Esophagus squamous epithelium (tissue), 5 donors: ENCODE data around the gene PLCD1. TPM values are rescaled to one million over a fixed set of nuclear protein-coding genes. Genes with fewer than 3 reads are reported as not detected.

Experiments used
- DNase-seq: peaks from one replicate; lab custom pipeline; 2025; lab: John Stamatoyannopoulos, UW
- H3K27ac ChIP-seq, 4 donors: fragments of 200-600 bp; sonication (generic); one replicate each; pipeline ENCODE4 v1.5.1; 2016 to 2019; ENCODE audit warnings: mild to moderate bottlenecking in 1 of 4
- H3K27me3 ChIP-seq, 4 donors: fragments of 200-600 bp; sonication (generic); 1 replicate in 3 of 4; 2 replicates in 1 of 4; pipeline versions ENCODE4 v1.5.1 to v1.6.0; 2017 to 2021; ENCODE audit warnings: antibody characterized with exemption in 1 of 4
- H3K36me3 ChIP-seq, 3 donors: fragments of 200-600 bp; sonication (generic); one replicate each; pipeline ENCODE4 v1.5.1; 2016 to 2019
- H3K4me1 ChIP-seq, 3 donors: fragments of 200-600 bp; sonication (generic); one replicate each; pipeline ENCODE4 v1.5.1; 2017 to 2019
- H3K4me3 ChIP-seq, 4 donors: fragments of 200-600 bp; sonication (generic); 1 replicate in 3 of 4; 2 replicates in 1 of 4; pipeline ENCODE4 v1.5.1; 2016 to 2019; ENCODE audit warnings: mild to moderate bottlenecking in 2 of 4, moderate library complexity in 1 of 4
- H3K9me3 ChIP-seq, 3 donors: fragments of 200-600 bp; sonication (generic); one replicate each; pipeline ENCODE4 v1.5.1; 2016 to 2019
- CTCF ChIP-seq, 6 experiments: fragments of 450-650 bp in 4 of 6; fragments of 200-600 bp in 2 of 6; sonication (generic) in 2 of 6; IDR thresholded peaks; one replicate each; pipeline ENCODE4 v1.5.1; 2016 to 2019; ENCODE audit warnings: antibody characterized with exemption in 6 of 6, mild to moderate bottlenecking in 4 of 6, moderate library complexity in 4 of 6
- POLR2A ChIP-seq, 4 donors: fragments of 450-650 bp; IDR thresholded peaks; one replicate each; pipeline ENCODE4 v1.6.1; 2017; ENCODE audit warnings: antibody characterized with exemption in 4 of 4, mild to moderate bottlenecking in 4 of 4, moderate library complexity in 3 of 4
- WGBS, 2 donors: methylation state at CpG; one replicate each; pipeline ENCODE4 v1.1.5; 2018; 5-methylcytosine and 5-hydroxymethylcytosine counted together
- intact Hi-C: fragments of 100-400 bp; cut with DNase I; formaldehyde crosslinking; loops from one replicate; pipeline ENCODE4 v1.15.0; 2022
- total RNA-seq, 4 donors: library from RNA; depleted of rRNA; stranded (reverse); fragments of >200 nt; gene quantifications; one replicate each; pipeline ENCODE4 v1.1.0, GENCODE V29; 2016
- donor health status: DM: yes; HTN: yes; CAD: no.

Gene PLCD1
- total RNA-seq, 4 donors from 2014 or later, result 24.2 to 37.9 (median 35.0) TPM

- intact Hi-C loops, result no loop called here
- Histone ChIP-seq H3K9me3 (no peaks in the 10 kb centered on the region), H3K27me3 (no peaks in the 10 kb centered on the region), H3K4me3 (no peak overlapping the region), H3K27ac (no peak overlapping the region), H3K4me1 (peaks cover 15 to 77% (median 32%) of the 10 kb centered on the region in 3 donors), H3K36me3 (peaks cover 0 to 27% (median 0%) of the 10 kb centered on the region in 3 donors)
- DNase-seq, result no peak
- TF ChIP-seq CTCF (IDR thresholded peaks at IDR 0.05) (no peak), POLR2A (IDR thresholded peaks at IDR 0.05) (no peak)
- WGBS, 2 donors, result 81 to 84% methylated on average over 8 to 9 of the region's 10 CpGs
Measured at GRCh38 chr3:37995652-37996641, 33.5 kb downstream of the PLCD1 start.

- H3K36me3 ChIP-seq, result peaks cover 0 to 17% (median 0%) of the 10 kb centered on the region in 3 donors
- no peaks in the 10 kb centered on the region for H3K27me3 ChIP-seq
- H3K27ac ChIP-seq, result peak overlapping the region; percentile 80 to 90 (median 86)
- peaks cover 19 to 85% (median 32%) of the 10 kb centered on the region in 3 donors for H3K4me1 ChIP-seq
- H3K4me3 ChIP-seq, result peak overlapping the region; percentile 50 to 80 (median 66)
- WGBS, 2 donors, result 7% methylated on average over 2 of the region's 2 CpGs
- intact Hi-C loops, result no loop called here
- no peak for DNase-seq
- TF ChIP-seq CTCF (IDR thresholded peaks at IDR 0.05), result no peak
- no peak for TF ChIP-seq POLR2A (IDR thresholded peaks at IDR 0.05)
- H3K9me3 ChIP-seq, result no peaks in the 10 kb centered on the region
Measured at GRCh38 chr3:37994639-37994972, 34.8 kb downstream of the PLCD1 start.

- TF ChIP-seq POLR2A (IDR thresholded peaks at IDR 0.05) (peak in 2 of 4 donors; percentile 45 to 59), CTCF (IDR thresholded peaks at IDR 0.05) (peak in 2 of 6 experiments; percentile 13 to 20)
- peak; percentile 19 for DNase-seq
- no peaks in the 10 kb centered on the region for H3K27me3 ChIP-seq
- peak overlapping the region; percentile 50 to 80 (median 66) for H3K4me3 ChIP-seq
- no peaks in the 10 kb centered on the region for H3K9me3 ChIP-seq
- peak overlapping the region; percentile 80 to 90 (median 86) for H3K27ac ChIP-seq
- peaks cover 0 to 15% (median 0%) of the 10 kb centered on the region in 3 donors for H3K36me3 ChIP-seq
- intact Hi-C loops, result no loop called here
- H3K4me1 ChIP-seq, result peaks cover 19 to 81% (median 32%) of the 10 kb centered on the region in 3 donors
- WGBS, 2 donors, result 2 to 4% methylated on average over 4 to 30 of the region's 49 CpGs
Measured at GRCh38 chr3:37993820-37994638, 35.4 kb downstream of the PLCD1 start.

GRCh38 chr3:37993460-37993819, 36.0 kb downstream of the PLCD1 start:
- no peaks in the 10 kb centered on the region for H3K27me3 ChIP-seq
- no peak for DNase-seq
- H3K4me3 ChIP-seq, result peak overlapping the region; percentile 50 to 80 (median 66)
- no peaks in the 10 kb centered on the region for H3K9me3 ChIP-seq
- H3K4me1 ChIP-seq, result peaks cover 17 to 77% (median 30%) of the 10 kb centered on the region in 3 donors
- H3K36me3 ChIP-seq, result peaks cover 0 to 15% (median 0%) of the 10 kb centered on the region in 3 donors
- intact Hi-C loops, result no loop called here
- 41 to 80% methylated on average over 1 to 5 of the region's 6 CpGs for WGBS, 2 donors
- H3K27ac ChIP-seq, result peak overlapping the region; percentile 80 to 90 (median 86)
- no peak for TF ChIP-seq POLR2A (IDR thresholded peaks at IDR 0.05)
- TF ChIP-seq CTCF (IDR thresholded peaks at IDR 0.05), result no peak
